RPMI8226 (cell line): ENCODE measurements around the gene SEPSECS.
"Not testable (repeated sequence)": the region's sequence is repeated elsewhere in the genome, so short reads cannot be mapped to it uniquely, and the experiment has no call there.

Experiments used
- DNase-seq: peaks from one replicate; pipeline ENCODE4 v3.0.0-alpha.2; 2015

The SEPSECS gene

DNA sequence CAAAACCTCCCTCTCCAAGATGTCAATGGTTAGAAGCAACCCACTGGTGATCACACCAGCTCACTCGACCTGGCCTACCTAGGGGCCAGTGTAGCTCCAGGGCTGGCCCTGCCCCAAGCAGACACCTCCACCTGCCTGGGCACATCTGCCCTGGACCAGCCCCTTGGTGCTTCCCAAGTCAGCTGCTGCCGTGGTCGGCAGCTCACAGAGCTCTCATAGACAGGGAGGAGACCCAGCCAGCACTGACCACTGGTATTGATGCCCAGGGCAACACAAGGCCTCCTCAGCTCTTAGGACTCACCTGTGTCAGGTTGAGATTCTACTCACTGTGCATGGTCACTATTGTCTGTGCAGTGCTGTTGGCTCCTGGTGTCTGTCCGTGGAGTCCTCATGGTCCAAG is 51.7 kb downstream of the SEPSECS start:
- no peak for DNase-seq

DNA sequence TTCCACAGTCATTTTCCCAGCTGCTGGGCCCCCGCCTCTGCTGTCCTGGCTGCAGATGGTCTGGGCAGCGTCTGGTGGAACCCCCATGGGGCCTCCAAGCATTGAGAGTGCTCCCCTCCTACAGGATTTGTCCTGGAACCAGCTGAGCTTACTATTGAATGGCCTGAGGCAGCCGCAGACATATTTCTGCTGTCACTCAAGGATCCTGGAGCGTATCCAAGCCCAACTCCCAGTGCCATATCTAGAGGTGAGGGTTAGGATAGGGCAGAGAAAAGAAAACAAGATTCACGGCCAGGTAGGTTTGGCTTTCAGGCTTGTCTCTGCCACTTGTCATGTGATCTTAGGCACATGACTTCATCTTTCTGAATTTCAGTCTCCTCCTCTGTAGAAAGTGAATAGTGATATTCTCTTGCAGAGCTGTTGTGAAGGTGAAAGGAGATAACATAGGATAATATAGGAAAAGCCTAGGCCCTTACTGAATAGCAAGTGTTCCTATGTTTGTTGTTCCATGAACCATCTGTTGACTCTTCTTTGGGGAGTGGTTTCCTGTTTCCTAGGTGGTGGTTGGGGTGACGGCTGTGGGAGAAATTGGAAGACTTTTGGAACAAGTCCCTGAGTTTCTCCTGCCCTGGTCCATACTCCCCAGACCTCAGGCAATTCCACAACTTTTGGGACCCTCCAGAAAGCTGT is 52.3 kb downstream of the SEPSECS start:
- DNase-seq = no peak

DNA sequence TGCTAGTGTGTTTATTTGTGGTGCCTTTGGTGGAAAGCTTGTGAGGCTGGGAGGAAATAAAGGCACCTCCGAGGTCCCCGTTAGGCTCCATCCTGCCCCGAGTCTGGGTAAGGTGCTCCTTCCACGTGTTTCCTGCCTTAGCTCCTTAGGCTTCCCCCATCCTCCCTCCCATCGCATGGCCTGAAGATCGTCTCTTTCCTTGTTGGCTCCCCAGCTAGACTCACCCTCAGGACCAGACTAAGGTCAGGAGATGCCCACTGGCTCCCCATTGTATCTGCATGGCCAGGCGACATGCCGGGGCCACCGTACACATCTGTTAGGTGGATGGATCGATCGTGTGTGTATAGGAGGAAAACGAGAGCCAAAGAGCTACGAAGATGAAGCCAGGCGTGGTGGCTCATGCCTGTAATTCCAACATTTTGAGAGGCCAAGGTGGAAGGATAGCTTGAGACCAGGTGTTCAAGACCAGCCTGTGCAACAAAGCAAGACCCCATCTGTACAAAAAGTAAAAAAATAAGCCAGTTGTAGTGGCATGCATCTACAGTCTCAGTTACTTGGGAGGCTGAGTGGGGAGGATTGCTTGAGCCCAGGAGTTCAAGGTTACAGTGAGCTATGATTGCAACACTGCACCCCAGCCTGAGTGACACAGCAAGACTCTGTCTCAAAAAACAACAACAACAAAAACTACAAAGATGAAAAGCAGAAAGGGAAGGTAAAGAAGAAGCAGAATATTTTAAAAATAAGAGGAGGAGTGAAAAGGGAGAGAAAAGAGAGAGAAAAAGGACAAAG is 53.7 kb downstream of the SEPSECS start:
- DNase-seq = no peak

DNA sequence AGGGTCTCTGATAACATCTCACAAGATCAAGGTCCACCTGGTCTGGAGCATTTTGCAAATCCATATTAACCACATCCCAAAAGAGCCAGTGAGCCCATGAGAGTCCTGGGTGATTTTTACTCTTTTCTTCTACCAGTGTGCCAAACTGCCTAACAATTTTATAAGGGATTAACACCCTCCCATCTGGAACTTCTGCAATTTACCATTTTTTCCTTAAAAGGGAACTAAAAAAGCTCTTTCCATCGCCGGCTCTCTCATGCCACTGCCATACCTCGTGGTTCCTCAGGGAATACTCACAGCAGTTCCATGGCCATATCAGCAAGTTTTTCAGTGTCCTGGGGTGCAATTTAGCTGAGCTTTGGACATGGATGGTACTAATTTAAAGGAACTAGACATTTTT is 55.7 kb downstream of the SEPSECS start:
- DNase-seq = no peak

DNA sequence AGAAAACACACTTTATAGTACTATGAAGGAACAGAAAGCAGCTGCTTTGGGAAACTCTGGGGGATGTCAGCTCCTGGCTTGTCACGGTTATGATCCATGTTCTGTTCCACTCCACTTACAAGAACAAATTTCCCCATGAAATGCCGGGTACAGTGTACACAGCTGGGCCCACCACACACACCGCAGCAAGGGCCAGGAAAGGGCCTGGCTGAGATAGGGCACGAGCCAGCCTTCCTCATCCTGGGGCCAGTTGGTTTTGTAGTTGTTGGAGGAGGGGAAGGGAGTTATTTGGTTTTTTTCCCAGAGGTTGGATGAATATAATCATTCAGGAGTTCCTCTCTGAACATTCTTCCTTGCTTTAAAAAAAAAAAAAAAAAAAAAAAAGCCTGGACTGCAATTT is 56.8 kb downstream of the SEPSECS start:
- no peak for DNase-seq

DNA sequence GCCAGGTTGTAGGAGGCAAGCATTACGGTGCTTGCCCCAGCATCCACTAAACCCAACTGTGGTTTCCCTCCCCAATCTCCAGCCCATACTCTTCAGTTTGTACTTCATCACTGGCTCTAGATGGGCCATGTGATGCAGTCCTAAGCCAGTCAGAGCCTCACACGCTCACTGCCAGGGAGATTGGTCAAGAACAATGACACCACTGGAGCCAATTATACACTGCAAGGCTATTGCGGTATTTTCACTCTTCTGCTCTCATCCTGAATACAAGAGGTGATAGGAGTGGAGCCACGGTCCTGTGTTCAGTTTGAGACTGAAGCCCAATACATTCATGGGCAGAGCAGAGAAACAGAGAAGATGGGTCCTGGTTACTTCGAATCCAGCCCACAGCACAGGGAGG is 58.4 kb downstream of the SEPSECS start:
- no peak for DNase-seq

DNA sequence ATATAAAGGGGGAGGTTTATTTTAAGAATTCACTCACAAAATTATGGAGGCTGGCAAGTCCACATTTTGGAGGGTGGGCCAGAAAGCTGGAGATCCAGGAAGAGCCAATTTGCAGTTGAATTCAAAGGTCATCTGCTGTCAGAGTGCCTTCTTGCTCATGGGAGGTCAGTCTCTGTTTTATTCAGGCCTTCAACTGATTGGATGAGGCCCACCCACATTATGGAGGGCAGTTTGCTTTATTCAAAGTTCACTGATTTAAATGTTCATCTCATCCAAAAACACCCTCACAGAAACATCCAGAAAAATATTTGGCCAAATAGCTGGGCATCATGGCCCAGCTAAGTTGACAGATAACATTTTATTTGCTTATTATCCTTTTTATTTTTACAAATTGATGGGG is 59.5 kb downstream of the SEPSECS start:
- no peak for DNase-seq

DNA sequence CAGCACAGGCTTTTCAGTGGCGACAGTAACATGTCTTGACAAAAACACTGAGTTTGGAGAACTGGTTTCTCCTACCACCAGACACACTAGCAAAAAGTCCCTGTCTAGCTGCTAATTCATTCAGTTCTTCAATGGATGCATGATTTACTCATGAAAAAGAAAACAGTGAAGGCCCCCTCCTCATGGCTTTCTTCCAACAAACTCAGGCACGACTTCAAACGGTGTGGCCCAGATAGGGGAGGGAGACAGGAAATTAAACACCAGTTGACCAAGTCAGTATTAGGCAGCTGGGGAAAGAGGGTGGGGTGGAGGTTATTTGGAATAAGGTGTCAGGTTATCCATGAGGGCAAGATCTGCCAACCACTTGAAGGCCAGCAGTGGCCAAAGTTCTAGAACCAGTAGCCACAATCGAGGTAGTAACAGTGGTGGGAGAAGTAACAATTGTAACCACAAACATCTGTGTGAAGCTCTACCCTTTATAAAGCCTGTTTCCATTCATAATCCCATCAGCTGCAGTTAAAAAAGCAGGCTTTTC is 60.2 kb downstream of the SEPSECS start:
- no peak for DNase-seq

DNA sequence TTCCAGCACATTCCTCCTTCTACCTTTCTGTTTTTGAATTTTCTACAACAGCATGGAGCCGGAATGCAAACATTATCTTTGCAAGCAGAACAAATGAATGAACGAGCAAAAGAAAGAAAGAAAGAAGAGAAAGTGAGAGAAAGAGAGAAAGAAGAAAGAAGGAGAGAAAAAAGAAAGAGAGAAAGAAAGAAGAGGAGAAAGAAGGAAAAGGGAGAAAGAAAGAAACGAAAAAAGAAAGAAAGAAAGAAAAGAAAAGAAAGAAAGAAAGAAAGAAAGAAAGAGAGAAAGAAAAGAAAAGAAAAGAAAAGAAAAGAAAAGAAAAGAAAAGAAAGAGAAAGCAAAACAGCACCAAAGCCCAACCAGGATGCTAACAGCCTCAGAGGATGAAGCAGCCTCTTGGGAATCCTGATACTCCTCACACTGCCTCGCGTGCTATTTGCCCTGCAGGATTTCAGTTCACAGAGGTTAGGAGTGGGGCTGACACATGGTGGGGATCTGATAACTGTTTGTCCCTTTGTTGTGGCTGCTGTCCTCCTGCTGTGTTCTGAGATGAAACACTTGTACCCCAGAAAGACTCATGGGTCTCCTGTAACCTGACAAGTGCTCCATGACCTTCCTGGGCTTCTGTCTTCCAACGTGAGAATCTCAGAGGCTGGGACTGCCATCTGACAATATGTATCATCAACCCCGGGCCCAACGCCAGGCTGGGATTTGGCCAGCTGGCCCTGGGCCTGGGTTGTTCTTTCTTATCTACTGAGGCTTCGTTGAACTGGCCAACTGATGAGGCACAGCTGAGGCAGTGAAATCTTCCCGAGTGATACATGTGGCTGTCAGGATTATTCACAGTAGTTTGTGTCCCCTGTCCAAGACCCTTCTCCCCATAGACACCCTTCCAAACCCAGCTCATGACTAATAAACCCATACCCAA is 61.0 kb downstream of the SEPSECS start:
- peak; percentile 61 for DNase-seq

DNA sequence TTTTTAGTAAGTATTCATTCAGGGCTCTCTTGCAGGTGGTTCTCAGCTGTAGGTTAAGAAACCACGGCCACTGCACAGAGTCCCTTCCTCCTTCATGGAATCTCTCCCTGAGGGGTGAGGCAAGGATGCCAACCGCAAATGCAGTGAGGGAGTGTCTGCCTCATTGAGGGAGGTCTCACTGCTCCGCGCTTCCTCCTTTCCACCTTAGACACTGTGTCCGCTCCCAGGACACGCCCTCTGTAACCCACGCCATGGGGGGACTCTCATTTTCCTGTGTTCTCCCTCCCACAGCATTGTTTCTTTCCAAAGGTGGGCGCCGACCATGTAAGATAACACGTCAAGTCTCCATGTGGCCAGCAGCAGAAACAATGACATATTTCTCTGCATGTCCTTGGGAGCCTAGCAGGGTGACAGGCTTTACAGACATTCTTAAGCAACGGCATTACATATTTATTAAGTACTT is 63.2 kb downstream of the SEPSECS start:
- no peak for DNase-seq

DNA sequence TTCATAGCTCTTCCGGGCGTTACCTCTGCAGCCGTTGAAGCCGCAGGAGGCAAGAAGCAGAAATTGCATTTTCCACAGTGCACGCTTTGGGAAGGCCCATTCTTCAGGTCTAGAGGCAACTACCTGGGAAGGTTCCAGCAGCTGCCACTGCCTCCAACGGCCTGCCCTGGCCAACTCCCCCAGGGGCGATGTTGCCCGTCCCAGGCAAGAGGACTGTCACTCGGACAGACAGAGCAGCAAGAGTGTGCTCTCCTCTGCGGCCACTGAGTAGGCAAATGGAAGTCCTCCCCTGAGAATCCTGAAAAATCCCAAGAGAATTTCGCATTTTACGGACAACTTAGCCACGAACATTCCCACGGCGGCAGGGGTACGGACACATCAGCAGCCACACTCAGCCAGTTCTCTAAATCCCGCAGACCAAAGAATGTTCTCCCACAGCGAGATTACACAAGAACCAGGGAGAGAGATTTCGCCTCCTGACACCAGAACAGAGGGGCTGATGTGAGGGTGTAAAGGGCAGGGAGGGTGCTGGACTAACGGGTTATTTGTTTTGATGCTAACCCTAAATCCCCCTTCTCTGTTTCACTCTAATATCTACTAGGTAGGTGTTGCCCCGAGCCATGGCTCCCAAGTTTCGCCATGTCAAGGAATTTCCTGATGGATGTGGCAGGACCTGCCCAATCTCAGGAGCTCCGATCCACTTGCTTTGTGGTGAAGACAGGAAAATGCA is 63.8 kb downstream of the SEPSECS start:
- no peak for DNase-seq

DNA sequence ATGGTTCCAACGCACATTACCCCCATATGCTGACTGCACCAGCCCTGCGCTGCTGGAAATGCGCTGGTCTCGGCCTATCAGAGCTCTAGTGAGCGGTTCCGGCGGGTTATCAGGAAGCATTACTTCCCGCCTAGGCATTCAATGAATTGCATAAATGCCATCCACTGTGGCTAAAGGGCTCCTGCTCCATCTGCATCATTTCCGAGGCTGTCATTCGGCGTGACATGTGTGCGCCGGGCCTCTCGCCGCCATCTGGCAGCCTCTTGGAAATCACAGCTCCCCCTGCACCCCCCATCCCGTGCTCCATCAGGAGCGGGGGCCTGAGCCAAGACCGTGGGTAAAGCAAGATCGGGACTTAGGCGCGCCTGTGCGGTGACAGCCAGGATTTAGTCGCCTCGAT is 64.4 kb downstream of the SEPSECS start:
- DNase-seq = no peak

DNA sequence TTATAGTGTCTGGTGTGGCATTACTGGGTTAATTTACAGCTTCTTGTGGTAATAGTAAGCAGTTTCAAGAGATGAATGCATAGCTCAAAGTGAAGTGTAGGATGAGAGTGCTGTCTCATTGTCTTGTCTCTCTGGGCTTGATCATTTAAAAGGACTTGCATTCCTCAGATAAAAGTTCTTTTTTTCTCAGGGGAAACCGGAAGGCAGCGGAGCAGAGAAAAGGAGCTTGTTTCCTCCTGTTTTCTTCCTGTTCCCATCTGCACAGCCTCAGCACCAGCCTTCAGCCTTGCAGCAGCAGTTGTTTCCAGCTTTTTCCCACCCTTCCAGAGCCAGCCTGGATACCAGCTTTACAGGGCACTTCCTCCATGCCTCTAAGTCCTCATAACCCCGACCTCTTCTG is 68.1 kb downstream of the SEPSECS start:
- no peak for DNase-seq

DNA sequence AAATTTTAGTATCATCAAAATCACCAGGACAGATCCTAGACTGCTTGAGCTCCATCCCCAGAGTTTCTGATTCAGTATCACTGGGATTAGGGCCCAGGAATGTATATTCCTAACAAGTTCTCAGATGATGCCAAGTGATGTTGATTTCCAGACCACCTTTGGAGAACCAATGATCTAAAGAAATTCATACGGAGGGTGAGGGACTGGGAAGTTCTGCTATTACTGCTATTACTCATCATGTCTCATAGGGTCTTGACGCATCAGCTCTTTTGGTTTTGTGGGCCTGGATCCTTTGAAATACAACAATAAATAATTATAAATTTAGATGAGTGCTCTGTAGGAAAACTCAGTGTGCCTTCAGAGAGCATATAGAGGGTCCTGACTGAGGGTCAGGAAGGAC is 69.7 kb downstream of the SEPSECS start:
- no peak for DNase-seq

DNA sequence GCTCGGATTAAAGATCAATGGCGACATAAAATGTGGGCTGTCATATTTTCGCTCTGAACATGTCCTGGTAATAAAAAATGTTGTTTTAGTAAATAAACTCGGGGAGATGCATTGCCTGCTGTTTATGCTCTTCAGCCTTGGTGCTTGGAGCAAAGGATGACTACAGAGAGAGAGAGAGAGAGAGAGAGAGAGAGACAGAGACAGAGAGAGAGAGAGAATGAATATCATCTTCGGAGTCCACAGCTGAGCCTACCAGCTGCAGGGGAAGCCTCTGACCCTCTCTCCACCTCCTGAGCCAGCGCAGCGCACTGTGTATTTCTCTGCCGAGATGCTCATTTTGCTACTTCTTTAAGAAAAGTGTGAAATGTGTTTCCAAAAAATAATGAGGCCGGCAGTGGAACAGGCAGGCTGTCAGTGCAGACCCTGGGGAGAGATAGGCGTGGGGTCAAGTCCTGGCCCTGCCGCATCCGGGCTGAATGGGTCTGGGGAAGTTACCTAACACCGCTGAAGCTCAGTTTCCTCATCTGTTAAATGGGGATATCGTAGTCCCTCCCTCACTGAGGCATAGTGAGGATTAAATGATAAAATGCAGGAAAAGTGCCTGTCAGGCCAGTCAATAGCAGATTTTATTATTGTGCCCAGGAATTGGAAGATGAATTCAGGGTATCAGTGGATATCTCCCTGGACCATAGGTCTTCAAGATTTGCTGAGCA is 71.0 kb downstream of the SEPSECS start:
- DNase-seq = peak; percentile 26

DNA sequence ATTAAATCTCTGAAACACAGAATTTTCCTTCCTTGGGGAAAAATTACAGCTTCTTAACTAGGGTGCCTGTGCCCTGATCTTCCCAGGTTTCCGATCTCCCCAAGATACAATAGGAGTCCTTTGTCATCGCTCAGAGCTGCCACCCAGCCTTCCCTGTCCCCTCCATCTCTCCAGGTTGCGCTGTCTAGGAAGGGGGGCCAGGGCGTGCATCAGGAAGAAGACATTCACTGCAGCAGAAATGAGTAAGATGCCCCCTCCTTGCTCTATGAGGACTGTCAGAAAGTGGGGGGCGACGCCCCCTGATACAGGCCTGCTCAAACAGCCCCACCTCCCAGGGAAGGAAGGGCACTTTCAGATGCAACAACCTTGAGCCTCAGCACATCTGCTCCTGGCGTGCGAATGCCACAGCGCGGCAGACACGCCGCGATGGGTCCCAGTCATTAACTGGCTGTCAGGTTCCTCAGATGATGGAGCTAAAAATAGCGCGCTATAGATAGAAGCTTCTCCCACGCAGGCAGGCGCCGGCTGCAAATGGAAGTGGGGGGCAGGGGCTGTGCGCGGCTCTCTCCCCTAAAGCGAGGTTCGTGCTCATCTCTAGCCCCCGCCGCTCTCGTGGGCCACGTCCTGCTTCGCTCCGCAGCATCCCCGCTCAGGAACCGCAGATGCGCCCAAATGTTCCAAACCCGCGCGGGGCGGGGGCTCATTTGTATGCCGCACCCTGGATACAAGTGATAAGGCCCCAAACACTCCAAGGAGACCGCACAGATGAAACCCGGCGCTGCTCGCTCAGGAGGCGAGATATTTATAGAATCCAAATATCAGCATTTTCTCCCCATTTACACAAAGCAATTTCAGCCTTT is 71.9 kb downstream of the SEPSECS start:
- DNase-seq = peak; percentile 80

DNA sequence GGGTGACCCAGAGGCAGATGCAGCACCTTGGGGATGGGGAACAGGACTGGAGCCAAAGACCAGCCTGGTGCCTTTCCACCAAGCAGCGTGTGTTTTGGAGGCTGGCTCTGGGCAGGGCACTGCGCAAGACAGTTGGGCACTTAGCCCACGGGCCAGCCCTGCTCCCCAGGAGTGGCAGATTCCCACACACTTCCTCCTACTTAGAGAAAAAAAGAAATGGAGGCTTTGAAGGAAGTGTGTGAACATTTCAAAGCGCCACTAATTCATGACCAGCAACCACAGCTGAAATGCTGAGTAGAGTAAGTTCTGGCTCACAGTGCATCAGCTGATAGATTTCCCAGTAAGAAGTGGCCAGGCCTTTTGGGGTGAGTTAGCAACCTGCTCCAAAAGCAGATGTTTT is 74.6 kb downstream of the SEPSECS start:
- DNase-seq = peak; percentile 21

DNA sequence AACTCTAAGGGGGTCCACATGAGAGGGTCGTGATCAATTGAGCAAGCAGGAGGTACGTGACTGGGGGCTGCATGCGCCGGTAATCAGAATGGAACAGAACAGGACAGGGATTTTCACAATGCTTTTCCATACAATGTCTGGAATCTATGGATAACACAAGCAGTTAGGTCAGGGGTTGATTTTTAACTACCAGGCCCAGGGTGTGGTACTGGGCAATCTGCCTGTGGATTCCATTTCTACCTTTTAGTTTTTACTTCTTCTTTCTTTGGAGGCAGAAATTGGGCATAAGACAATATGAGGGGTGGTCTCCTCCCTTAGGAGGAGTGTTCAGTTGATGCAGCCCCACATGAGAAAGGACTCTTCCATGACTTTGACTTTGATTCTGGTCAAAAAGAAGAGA is 76.8 kb downstream of the SEPSECS start:
- DNase-seq = not testable (repeated sequence)

DNA sequence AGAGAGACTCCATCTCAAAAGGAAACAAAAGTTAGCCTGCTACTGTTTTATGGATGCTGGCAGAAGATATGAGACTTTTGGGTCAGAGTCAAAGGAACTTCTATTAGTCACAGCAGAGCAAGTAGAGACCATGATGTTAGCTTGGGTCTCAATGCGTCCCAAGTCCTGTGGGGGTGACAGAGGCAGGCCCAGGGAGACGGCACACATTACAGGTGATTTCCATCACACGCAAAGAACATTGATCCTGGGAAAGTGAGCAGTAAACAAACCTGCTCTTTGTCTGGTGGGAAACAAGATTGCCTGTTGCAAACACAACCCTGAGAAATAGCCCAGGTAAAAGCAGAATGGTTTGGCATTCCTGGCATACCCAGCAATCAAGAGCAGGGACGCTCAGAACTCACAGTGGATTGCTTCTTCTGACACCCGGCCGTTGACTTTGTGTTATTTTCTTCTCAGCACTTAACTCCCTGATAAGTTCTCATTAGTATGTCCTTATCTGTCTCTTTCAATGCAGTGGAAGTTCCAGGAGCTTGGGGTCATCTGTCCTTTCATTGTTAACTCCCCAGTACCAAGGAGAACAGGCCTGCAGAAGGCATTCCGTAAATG is 78.3 kb downstream of the SEPSECS start:
- no peak for DNase-seq

DNA sequence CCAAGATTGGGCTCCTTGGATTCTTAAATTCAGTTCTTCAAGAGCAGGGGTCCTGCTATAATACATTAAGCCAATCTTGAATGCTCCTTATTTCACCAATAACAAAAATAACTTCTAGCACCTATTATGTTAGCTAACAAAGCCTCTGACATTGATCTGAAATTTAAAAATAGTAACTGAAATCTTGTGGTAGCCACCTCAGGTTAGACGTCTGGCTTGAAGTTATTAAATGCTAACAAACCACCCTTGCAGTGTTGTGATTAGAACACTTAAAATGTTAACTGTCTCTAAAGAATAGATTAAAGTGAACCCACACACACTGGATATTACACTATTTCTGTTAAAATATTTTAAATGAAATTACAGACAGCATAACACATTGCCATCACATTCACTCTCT is 79.7 kb downstream of the SEPSECS start:
- no peak for DNase-seq
